Stimulated activated CD8-positive, alpha-beta memory T cell treated with anti-CD3 and anti-CD28 coated beads, Interleukin-15, amount 100 ng/mL, for 1 hour (primary cell): ENCODE measurements around the gene CHMP3.
"Not testable (repeated sequence)": the region's sequence is repeated elsewhere in the genome, so short reads cannot be mapped to it uniquely, and the experiment has no call there.

Experiments
- DNase-seq: peaks from one replicate; pipeline ENCODE4 v3.0.0-alpha.2; 2020; ENCODE audit warnings: low read depth

Gene CHMP3

DNA sequence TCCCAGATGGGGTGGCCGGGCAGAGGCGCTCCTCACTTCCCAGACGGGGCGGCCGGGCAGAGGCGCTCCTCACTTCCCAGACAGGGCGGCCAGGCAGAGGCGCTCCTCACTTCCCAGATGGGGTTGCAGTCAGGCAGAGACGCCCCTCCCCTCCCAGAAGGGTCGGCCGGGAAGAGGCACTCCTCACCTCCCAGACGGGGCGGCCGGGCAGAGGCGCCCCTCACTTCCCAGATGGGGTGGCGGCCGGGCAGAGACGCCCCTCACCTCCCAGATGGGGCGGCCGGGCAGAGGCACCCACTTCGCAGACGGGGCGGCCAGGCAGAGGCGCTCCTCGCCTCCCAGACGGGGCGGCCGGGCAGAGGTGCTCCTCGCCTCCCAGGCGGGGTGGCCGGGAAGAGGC, 13.8 kb downstream of the CHMP3 start:
- DNase-seq = not testable (repeated sequence)

DNA sequence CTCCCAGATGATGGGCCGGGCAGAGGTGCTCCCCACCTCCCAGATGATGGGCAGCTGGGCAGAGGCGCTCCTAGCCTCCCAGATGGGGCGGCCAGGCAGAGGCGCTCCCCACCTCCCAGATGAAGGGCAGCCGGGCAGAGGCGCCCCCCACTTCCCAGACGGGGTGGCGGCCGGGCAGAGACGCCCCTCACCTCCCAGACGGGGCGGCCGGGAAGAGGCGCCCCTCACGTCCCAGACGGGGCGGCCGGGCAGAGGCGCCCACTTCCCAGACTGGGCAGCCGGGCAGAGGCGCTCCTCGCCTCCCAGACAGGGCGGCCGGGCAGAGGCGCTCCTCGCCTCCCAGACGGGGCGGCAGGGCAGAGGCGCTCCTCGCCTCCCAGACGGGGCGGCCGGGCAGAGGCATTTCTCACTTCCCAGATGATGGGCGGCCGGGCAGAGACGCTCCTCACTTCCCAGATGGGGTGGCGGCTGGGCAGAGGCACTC, 14.3 kb downstream of the CHMP3 start:
- not testable (repeated sequence) for DNase-seq

GRCh38 chr2:86548165-86548912, 14.9 kb downstream of the CHMP3 start:
- not testable (repeated sequence) for DNase-seq

DNA sequence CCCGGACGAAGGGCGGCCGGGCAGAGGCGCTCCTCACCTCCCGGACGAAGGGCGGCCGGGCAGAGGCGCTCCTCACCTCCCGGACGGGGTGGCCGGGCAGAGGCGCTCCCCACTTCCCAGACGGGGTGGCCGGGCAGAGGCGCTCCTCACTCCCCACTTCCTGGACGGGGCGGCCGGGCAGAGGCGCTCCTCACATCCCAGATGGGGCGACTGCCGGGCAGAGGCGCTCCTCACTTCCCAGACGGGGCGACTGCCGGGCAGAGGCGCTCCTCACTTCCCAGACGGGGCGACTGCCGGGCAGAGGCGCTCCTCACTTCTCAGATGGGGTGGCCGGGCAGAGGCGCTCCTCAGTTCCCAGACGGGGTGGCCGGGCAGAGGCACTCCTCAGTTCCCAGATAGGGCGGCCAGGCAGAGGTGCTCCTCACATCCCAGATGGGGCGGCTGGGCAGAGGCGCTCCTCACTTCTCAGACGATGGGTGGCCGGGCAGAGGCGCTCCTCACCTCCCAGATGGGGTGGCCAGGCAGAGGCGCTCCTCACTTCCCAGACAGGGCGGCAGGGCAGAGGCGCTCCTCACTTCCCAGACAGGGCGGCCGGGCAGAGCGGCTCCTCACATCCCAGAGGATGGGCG, 17.8 kb downstream of the CHMP3 start:
- DNase-seq = not testable (repeated sequence)

GRCh38 chr2:86544278-86545099, 18.8 kb downstream of the CHMP3 start:
- DNase-seq = not testable (repeated sequence)

DNA sequence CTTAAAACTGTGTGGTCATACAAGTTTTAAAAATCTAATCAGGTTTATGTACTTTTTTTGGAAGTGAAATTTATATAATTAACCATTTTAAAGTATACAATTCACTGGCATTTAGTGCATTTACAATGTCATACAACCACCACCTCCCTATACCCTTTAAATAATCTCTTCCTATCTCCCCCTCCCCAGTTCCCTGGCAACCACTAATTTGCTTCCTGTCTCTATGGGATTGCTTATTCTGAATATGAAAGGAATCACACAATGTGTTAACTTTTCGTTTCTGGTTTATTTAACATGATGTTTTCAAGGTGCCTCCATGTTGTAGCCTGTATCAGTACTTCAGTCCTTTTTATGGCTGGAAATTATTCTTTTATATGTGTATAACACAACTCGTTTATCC, 19.4 kb downstream of the CHMP3 start:
- no peak for DNase-seq

DNA sequence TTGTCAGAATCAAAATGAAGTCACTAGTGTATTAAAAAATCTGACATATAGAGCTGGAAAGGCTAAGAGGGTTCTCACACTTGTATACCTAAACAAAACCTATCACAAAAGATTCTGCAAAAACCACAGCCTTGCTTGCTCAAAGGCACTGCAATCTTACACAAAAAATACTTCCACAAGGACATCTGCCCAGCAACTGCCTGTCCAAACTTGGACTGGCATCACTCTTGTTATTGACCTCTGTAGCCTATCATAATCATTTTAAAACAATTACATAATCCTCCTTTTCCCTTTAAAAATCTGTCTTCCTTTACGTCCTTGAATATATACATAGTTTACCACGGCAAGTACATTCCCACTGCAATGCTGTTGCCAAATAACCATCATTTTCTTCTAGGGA, 19.9 kb downstream of the CHMP3 start:
- no peak for DNase-seq

GRCh38 chr2:86542814-86543213, 20.4 kb downstream of the CHMP3 start:
- no peak for DNase-seq

DNA sequence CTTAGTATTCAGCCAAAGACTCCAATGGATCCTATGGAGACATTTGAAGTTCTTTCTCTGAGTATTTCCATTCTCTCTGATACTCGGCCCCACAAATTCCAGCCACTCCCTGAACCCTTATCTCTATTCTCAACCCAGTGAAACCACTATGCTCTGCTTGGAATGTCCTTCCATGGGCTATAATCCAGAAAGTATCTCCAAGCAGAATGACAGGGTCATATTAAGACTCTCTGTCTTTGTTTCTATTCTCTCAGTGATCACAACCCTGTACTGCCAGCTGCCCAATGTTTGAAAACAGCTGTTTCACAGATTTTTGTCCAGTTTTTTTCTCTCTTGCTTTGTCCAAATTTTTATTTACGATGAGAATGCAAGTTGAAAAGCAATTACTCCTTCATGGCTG, 21.9 kb downstream of the CHMP3 start:
- DNase-seq = no peak

DNA sequence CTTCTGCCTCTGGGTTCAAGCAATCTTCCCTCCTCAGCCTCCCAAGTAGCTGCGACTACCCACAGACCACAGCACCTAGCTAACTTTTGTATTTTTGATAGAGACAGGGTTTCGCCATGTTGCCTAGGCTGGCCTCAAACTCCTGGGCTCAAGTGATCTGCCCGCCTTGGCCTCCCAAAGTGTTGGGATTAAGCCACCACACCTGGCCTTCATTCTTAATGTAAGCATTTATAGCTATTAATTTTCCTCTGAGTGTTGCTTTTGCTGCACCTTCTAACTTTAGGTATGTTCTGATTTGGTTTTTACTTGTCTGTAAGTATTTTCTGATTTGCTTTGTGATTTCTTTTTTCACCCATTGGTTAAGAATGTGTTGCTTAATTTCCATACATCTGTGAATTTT, 29.7 kb downstream of the CHMP3 start:
- DNase-seq = no peak

GRCh38 chr2:86525421-86526340, 37.6 kb downstream of the CHMP3 start:
- no peak for DNase-seq

DNA sequence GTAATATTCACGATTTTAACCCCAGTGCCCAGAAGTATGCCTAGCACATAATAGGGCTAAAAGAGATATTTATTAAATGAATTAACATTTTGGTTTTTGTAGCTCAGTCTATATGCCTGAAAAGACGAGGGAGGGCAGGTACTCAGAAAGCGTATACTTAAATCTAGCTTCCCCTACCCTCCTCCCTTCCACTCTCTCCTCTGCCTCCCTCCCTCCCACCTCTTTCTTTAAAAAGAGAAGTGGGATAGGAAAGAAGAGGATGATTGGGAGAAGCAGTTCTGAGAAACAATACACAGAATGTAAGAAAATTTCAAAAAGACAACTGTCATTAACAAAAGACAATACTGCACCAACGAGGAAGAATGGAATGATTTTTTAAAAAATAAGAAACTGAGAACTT, 39.8 kb downstream of the CHMP3 start:
- no peak for DNase-seq

GRCh38 chr2:86522711-86523110, 40.5 kb downstream of the CHMP3 start:
- no peak for DNase-seq

GRCh38 chr2:86521922-86522321, 41.3 kb downstream of the CHMP3 start:
- DNase-seq = no peak

- DNase-seq = no peak
Observed at GRCh38 chr2:86520153-86520552, 43.1 kb downstream of the CHMP3 start.

DNA sequence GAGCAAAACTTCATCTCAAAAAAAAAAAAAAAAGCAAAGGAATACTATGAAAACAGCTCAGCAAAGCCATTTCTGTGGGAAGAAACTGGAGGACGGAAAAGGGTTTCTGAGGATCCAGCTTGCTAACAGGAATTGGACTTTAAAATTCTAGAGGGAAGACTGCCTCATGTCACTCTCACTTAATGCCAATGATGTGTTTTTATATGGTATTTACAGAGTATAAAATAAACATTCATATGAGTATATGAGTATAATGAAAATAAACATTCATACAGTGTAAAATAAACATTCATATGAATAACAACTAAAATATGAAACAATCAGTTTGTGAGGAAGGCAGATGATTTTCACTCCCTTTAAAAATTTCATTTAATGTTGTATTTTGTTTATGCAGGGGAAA, 43.9 kb downstream of the CHMP3 start:
- no peak for DNase-seq

DNA sequence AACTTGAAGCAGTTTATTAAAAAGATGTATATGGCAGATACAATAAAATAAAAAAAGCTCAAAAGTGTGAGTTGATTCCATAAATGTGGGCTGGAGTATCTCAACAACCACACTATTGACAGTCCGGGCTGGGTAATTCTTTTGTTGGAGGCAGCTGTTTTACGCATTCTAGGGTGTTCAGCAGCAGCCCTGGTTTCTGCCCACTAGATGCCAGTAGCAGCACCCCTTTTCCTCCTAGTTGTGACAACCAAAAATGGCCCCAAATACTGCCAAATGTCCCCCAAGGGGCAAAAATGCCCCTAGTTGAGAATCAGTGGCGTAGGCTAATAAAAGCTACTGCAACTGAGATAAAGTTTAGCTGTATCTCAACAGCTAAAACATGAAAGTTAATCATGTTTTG, 44.8 kb downstream of the CHMP3 start:
- peak; percentile 6 for DNase-seq

DNA sequence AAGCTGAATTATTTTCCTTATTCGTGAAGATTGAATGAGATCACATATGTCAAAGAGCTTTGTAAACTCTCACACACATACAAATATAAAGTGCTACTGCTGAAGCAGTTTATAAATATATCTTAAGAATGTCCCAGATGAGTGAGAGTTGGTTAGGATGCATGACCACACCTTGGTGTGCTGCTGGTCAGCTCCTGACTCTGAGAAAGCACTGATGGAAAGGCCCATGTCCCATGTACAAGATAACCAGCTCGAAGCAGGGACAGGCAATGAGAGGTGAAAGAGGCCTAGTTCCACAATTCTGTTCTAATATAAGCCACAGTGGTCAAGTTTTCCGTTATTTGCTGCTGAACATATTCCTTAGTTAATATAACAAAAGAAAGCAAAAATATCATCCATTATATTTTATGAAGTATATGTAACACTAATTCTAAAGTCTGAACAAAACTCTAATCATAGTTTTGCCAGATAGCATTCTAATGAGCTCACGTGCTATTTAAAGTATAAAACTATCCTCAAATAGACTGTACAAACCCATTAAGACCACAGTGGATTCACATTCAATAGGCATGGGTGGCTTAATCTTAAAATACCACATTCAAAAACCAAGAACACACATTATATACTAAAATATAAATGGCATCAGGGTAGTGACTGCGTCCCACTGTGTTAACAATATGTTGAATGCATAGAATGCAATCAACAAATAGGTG, 49.1 kb downstream of the CHMP3 start:
- DNase-seq = no peak

- DNase-seq = no peak
Observed at GRCh38 chr2:86512892-86513291, 50.4 kb downstream of the CHMP3 start.

- DNase-seq = no peak
Observed at GRCh38 chr2:86512034-86512433, 51.2 kb downstream of the CHMP3 start.

- DNase-seq = no peak
Observed at GRCh38 chr2:86510436-86510933, 52.8 kb downstream of the CHMP3 start.
